CD4-positive, alpha-beta T cell treated with Interleukin-15 for 1 hour (primary cell): ENCODE results near the gene FRMPD1.

Experiments used
- DNase-seq: peaks from one replicate; pipeline ENCODE4 v3.0.0-alpha.2; 2020

FRMPD1 gene

DNA sequence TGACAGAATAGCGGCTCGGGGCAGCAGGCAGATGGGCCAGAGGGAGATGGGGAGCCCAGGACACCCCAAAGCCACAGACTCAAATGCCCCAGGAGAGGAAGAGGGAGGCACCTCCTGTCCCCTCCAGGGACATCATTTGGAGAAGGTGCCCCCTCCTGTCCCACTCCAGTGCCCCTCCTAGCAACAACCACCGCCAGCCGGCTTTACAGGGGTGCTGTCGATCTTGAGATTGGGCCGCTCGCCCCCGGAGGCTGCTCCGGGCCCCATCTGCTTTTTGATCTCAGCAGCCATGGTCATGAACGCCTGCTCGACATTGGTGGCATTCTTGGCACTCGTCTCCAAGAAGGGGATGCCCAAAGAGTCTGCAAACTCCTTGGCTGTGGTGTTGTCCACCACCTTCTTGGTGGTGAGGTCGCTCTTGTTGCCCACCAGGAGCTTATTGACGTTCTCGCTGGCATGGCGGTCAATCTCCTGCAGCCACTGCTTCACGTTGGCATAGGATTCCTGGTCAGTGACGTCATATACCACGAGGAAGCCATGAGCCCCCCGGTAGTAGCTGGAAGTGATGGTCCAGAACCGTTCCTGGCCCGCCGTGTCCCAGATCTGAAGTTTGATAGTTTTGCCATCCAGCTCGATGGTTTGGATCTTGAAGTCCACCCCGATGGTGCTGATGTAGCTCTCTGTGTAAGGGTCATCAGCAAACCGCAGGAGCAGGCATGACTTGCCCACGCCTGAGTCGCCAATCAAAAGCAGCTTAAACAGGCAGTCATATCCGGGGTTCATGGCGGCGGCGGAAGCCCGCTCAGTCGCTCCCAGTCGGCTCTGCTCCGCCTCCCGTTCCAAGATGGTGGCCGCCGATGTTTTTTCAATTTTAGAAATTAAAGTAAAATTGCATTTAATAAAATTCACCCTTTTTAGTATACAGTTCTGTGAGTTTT, 14.0 kb upstream of the FRMPD1 start:
- DNase-seq: no peak

GRCh38 chr9:37639109-37639762, 11.5 kb upstream of the FRMPD1 start:
- DNase-seq: no peak

GRCh38 chr9:37639841-37640240, 10.9 kb upstream of the FRMPD1 start:
- no peak for DNase-seq

GRCh38 chr9:37640246-37640645, 10.5 kb upstream of the FRMPD1 start:
- DNase-seq: no peak

DNA sequence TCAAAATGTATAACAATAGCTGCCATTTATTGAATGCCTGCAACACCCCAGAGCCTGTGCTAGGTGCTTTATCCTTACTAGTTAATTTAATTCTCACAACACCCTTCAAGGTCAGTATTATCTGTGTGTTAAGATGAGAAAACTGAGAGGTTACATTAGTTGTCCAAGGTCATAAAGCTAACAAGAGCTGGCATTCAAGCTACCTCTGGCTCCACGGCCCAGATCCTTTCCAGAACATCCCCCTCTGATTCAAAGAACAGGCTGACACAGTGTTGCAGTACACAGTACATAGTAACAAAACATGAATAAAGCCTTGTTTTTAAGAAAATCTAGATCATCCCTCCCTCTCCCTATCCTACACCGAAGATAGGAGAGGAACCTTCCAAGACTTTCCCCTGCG, 9.4 kb upstream of the FRMPD1 start:
- no peak for DNase-seq

- no peak for DNase-seq
These were observed 7.5 kb upstream of the FRMPD1 start for GRCh38 chr9:37643214-37643613.

DNA sequence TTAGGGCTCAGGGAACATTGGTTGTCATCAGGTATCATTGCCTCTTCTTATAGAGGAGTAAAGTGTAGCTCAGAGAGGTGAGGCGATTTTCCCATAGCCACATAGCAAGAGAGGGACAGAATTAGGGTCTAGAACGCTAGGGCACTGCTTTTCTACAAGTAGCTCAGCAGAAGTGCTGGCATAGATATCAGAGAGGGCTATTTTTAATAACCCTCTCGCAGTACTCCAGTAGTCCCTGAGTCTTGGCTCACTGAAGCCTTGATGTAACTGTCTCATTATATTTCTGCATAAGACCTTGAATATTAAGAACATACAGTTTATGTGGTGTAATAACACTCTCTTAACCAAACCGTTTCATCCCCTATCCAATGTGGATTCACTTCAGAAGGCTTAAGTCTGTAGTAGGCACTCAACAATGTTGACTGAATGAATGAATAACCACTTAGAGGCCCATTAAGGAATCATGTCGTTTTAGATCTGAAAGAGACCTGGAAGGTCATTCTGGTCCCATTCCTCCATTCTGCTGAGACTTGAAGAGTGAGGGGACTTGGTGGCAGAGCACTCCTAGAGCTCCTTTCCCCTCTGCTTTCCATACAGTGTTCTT, 4.7 kb upstream of the FRMPD1 start:
- no peak for DNase-seq

GRCh38 chr9:37650299-37650872, 368 bp upstream of the FRMPD1 start:
- no peak for DNase-seq

DNA sequence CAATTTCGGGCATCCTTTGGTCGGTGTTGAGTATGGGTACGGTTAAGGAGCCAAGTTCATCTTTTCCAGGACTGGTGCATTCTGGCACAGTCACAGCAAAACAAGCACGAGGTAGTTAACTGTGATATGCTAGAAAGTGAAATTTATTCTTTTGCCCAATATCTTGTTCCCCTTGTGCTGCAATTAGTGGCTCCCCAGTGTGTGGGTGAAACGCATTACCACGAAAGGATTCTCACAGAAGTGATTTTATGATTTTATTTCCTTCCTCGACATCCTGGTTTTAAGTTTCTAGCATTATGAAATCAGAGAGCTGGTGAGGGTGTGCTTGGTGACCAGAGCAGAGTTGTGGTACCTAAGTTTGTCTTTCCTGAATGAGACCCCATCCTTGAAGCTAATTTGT, 1.5 kb downstream of the FRMPD1 start:
- DNase-seq: no peak

DNA sequence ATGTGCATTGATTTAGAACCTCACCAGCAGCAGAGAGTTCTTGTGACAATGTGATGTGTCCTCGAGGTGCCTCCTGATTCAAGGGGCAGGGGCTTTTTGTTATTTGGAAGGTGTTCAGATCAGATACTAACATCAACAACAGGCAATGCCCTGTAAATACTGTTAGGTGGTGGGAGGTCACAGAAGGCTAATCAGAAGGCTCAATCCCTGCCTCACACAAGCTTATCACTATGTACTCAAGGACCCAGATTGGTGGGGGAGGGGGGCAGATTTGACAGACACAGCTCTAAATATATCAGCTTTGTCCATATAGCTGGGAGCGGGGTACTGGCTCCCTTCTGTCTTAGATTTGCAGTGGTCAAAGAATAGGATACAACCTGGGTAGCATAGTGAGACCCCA, 2.6 kb downstream of the FRMPD1 start:
- DNase-seq: no peak

- DNase-seq: no peak
These were observed 6.2 kb downstream of the FRMPD1 start for GRCh38 chr9:37656936-37657335.

- no peak for DNase-seq
These were observed 9.9 kb downstream of the FRMPD1 start for GRCh38 chr9:37660691-37661090.

DNA sequence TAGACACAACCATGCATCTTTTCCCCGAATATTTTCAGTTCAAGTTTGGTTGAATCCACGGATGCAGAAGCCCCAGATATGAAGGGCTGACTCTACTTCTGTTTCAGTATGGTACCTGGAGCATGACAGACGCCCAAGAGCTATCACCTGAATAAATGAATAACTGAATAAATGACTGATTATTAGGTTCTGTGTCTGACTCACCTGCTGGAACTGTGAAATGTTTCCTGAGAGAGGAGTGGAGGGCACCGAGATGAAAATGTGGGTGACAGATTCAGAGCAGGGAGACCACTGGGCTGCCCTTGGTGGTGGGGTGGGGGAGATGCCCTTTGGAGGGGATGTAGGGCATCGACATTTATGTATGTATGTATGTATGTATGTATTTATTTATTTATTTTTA, 13.2 kb downstream of the FRMPD1 start:
- no peak for DNase-seq

GRCh38 chr9:37667706-37668105, 17.0 kb downstream of the FRMPD1 start:
- no peak for DNase-seq

DNA sequence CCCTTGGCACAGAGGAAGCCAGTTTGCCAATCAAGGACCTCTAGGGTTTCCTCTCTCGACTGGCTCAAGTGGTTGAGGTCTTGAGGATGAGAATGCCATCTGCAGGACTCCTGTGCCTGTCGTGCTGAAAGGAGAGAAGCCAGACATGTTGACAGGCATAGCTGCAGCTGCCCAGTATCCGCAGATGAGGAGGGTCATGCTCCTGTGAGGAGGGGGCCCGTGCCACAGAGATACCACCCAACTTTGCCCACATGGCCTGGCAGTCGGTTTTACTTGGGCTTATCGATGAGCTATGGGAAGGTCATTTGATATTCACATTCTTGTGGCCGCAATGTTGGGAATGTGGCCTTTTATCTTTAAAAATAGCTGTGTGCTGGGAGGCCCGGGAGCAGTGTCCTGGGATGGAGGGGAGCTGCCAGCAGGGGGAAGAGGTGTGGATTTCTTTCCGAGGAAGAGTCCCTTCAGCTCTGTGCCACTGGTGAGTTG, 17.4 kb downstream of the FRMPD1 start:
- DNase-seq: no peak

DNA sequence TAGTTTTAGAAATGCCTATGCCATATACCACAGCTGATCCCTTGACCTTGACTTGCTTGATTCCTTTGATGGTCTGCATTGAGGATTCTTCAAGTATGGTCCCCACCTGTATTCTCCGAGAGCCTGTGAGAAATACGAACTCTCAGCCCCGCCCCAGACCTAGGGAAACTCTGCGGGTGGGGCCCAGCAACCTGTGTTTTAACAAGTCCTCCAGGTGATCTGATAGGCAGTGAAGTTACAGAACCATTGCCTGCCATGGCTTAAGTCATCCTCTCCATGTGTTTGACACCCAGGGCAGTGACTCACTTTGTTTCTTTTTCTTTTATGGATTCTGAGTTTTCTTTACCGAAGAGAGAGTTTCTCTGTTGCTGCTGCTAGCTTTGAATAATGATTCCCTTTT, 18.5 kb downstream of the FRMPD1 start:
- DNase-seq: no peak

DNA sequence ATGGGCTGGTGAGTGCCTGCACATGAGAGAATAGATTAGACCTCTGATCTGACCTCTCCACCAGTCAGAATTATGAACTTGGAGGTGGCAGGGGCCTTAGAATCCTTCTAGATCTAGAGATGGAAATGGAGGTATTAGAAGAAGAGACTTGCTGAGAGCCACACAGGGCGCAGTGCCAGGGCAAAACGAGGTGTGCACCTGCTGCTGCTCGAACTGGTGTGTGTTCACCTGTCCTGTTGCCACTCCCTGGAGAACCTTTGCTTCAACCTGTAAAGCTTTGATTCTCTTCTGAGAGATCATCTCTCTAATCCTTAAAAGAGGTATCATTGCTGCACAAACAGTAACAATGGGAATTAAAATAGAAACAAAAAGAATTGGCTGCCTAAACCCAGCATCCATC, 24.9 kb downstream of the FRMPD1 start:
- DNase-seq: no peak

DNA sequence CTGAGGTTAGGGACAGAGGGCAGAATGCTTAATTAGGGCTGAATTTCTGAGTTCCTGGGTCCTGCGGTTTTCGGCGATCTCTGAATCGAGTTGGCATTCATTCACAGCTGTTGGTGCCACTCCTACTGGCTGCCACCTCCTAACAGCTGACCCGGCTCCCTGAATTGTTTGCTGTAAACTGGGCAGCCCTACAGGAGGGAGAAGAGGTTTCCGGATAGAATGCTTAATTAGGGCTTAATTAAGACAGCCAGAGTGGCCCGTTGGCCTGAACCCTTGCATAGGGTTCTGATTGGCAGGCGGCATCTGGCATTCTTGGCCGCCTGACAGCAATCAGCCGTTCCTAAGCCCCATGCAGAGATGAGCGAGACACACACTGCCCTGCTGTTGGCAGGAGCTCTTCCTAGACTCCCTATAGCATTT, 25.7 kb downstream of the FRMPD1 start:
- DNase-seq: no peak

- DNase-seq: no peak
These were observed 26.7 kb downstream of the FRMPD1 start for GRCh38 chr9:37677435-37677834.

GRCh38 chr9:37678789-37679273, 28.1 kb downstream of the FRMPD1 start:
- DNase-seq: no peak

GRCh38 chr9:37679649-37680402, 29.1 kb downstream of the FRMPD1 start:
- DNase-seq: no peak

GRCh38 chr9:37682951-37683350, 32.2 kb downstream of the FRMPD1 start:
- DNase-seq: no peak
